Urinary bladder (tissue), 4 donors: ENCODE data around the gene LMO7. TPM values are rescaled to one million over a fixed set of nuclear protein-coding genes. Genes with fewer than 3 reads are reported as not detected.
A peak's percentile ranks its signal among the peaks of the same experiment; 100 is the strongest.
"Not testable (repeated sequence)": the region's sequence is repeated elsewhere in the genome, so short reads cannot be mapped to it uniquely, and the experiment has no call there.

Source experiments
- DNase-seq: peaks from one replicate; pipeline ENCODE4 v3.0.0-alpha.2; 2015; ENCODE audit errors: extremely low spot score
- H3K27ac ChIP-seq: one replicate; pipeline ENCODE4 v1.5.1; 2013; ENCODE audit warnings: low read depth, mild to moderate bottlenecking, moderate library complexity
- H3K36me3 ChIP-seq: one replicate; pipeline ENCODE4 v1.6.1; 2013; ENCODE audit warnings: mild to moderate bottlenecking, moderate library complexity; ENCODE audit not compliant: insufficient read depth
- H3K4me1 ChIP-seq: one replicate; pipeline ENCODE4 v1.6.1; 2013; ENCODE audit warnings: mild to moderate bottlenecking, moderate library complexity; ENCODE audit not compliant: insufficient read depth
- H3K4me3 ChIP-seq: one replicate; pipeline ENCODE4 v1.5.1; 2013; ENCODE audit warnings: low read depth, low read length
- WGBS: extraction: QIAGEN DNeasy Blood & Tissue Kit; methylation state at CpG from one replicate; pipeline ENCODE4 v1.1.7; 2013; 5-methylcytosine and 5-hydroxymethylcytosine counted together
- polyA plus RNA-seq: library from polyadenylated mRNA; stranded (reverse); fragments of 200-250 nt; gene quantifications from one replicate; pipeline ENCODE4 v1.2.3, GENCODE V29; 2013
- total RNA-seq: library from RNA; depleted of rRNA; stranded (reverse); fragments of >200 nt; gene quantifications from one replicate; pipeline ENCODE4 v1.2.3, GENCODE V29; 2014
- donor health status: healthy with polysubstance abuse.
- donor health status: healthy.

The LMO7 gene
- total and polyA plus RNA-seq, 2 donors, result 6.8 to 79.7 TPM

GRCh38 chr13:75715601-75716523, 79.7 kb downstream of the LMO7 start:
- Histone ChIP-seq H3K4me1 (no peaks in the 10 kb centered on the region), H3K4me3 (no peak overlapping the region), H3K36me3 (no peaks in the 10 kb centered on the region), H3K27ac (no peak overlapping the region)
- no peak for DNase-seq
- WGBS, result 73% methylated on average over 6 of the region's 6 CpGs

GRCh38 chr13:75717525-75717924, 81.4 kb downstream of the LMO7 start:
- Histone ChIP-seq H3K27ac (no peak overlapping the region), H3K36me3 (no peaks in the 10 kb centered on the region), H3K4me1 (no peaks in the 10 kb centered on the region), H3K4me3 (no peak overlapping the region)
- DNase-seq, result no peak
- 82% methylated on average over 2 of the region's 2 CpGs for WGBS

- H3K4me3 ChIP-seq, result no peak overlapping the region
- H3K36me3 ChIP-seq, result no peaks in the 10 kb centered on the region
- no peaks in the 10 kb centered on the region for H3K4me1 ChIP-seq
- DNase-seq, result no peak
- 91% methylated on average over 2 of the region's 2 CpGs for WGBS
- no peak overlapping the region for H3K27ac ChIP-seq
Observed at GRCh38 chr13:75721307-75721706, 85.2 kb downstream of the LMO7 start.

- H3K4me3 ChIP-seq, result no peak overlapping the region
- no peak for DNase-seq
- no peaks in the 10 kb centered on the region for H3K36me3 ChIP-seq
- no peaks in the 10 kb centered on the region for H3K4me1 ChIP-seq
- H3K27ac ChIP-seq, result no peak overlapping the region
Observed at GRCh38 chr13:75723901-75724300, 87.8 kb downstream of the LMO7 start.

- WGBS, result 66% methylated on average over 3 of the region's 3 CpGs
- DNase-seq, result no peak
- no peak overlapping the region for H3K27ac ChIP-seq
- H3K4me1 ChIP-seq, result no peaks in the 10 kb centered on the region
- no peaks in the 10 kb centered on the region for H3K36me3 ChIP-seq
- H3K4me3 ChIP-seq, result no peak overlapping the region
Observed at GRCh38 chr13:75724752-75725517, 88.8 kb downstream of the LMO7 start.

- H3K4me3 ChIP-seq, result no peak overlapping the region
- H3K36me3 ChIP-seq, result no peaks in the 10 kb centered on the region
- DNase-seq, result no peak
- no peaks in the 10 kb centered on the region for H3K4me1 ChIP-seq
- H3K27ac ChIP-seq, result peak overlapping the region; percentile 23
Observed at GRCh38 chr13:75725736-75726135, 89.6 kb downstream of the LMO7 start.

GRCh38 chr13:75726306-75726705, 90.2 kb downstream of the LMO7 start:
- Histone ChIP-seq H3K36me3 (no peaks in the 10 kb centered on the region), H3K4me1 (no peaks in the 10 kb centered on the region), H3K27ac (no peak overlapping the region), H3K4me3 (no peak overlapping the region)
- 81% methylated on average over 2 of the region's 2 CpGs for WGBS
- no peak for DNase-seq

GRCh38 chr13:75733113-75733512, 97.0 kb downstream of the LMO7 start:
- H3K27ac ChIP-seq, H3K4me1 ChIP-seq, H3K4me3 ChIP-seq, H3K36me3 ChIP-seq, DNase-seq: not testable (repeated sequence)
- 88% methylated on average over 9 of the region's 11 CpGs for WGBS

- DNase-seq, result no peak
- H3K4me3 ChIP-seq, result no peak overlapping the region
- H3K4me1 ChIP-seq, result no peaks in the 10 kb centered on the region
- WGBS, result 50% methylated on average over 3 of the region's 3 CpGs
- no peaks in the 10 kb centered on the region for H3K36me3 ChIP-seq
- H3K27ac ChIP-seq, result no peak overlapping the region
Observed at GRCh38 chr13:75736173-75736572, 100.0 kb downstream of the LMO7 start.

- no peak for DNase-seq
- H3K4me3 ChIP-seq, result no peak overlapping the region
- H3K27ac ChIP-seq, result no peak overlapping the region
- no peaks in the 10 kb centered on the region for H3K36me3 ChIP-seq
- 69% methylated on average over 1 of the region's 1 CpG for WGBS
- no peaks in the 10 kb centered on the region for H3K4me1 ChIP-seq
Observed at GRCh38 chr13:75738841-75739240, 102.7 kb downstream of the LMO7 start.

GRCh38 chr13:75739244-75739868, 103.2 kb downstream of the LMO7 start:
- H3K4me1 ChIP-seq, result no peaks in the 10 kb centered on the region
- no peak for DNase-seq
- 89% methylated on average over 2 of the region's 2 CpGs for WGBS
- H3K4me3 ChIP-seq, result no peak overlapping the region
- no peak overlapping the region for H3K27ac ChIP-seq
- no peaks in the 10 kb centered on the region for H3K36me3 ChIP-seq

GRCh38 chr13:75740031-75740430, 103.9 kb downstream of the LMO7 start:
- Histone ChIP-seq H3K4me1 (no peaks in the 10 kb centered on the region), H3K27ac (no peak overlapping the region), H3K36me3 (no peaks in the 10 kb centered on the region), H3K4me3 (no peak overlapping the region)
- DNase-seq, result no peak
- WGBS, result 94% methylated on average over 4 of the region's 4 CpGs

- not testable (repeated sequence) for H3K4me1 ChIP-seq, H3K4me3 ChIP-seq, H3K27ac ChIP-seq, H3K36me3 ChIP-seq, DNase-seq
- 95% methylated on average over 1 of the region's 1 CpG for WGBS
Observed at GRCh38 chr13:75743072-75743471, 106.9 kb downstream of the LMO7 start.

- no peaks in the 10 kb centered on the region for H3K4me1 ChIP-seq
- no peaks in the 10 kb centered on the region for H3K36me3 ChIP-seq
- no peak overlapping the region for H3K27ac ChIP-seq
- WGBS, result 69% methylated on average over 2 of the region's 2 CpGs
- DNase-seq, result no peak
- H3K4me3 ChIP-seq, result no peak overlapping the region
Observed at GRCh38 chr13:75744127-75744526, 108.0 kb downstream of the LMO7 start.
